ENCODE data around the gene PCAT6. TPM values are rescaled to one million over a fixed set of nuclear protein-coding genes. Genes with fewer than 3 reads are reported as not detected.
A peak's percentile ranks its signal among the peaks of the same experiment; 100 is the strongest.

The PCAT6 gene
- total and polyA plus RNA-seq, 2 donors (not counting 1 experiment from before 2014, with no cell fraction given), result 1.1 to 1.6 TPM

- peak overlapping the region; percentile 76 for H3K9ac ChIP-seq (ENCODE audit: low read length)
- H3K27ac Mint-ChIP-seq, result no peak overlapping the region
- peak overlapping the region; percentile 99 for H2AFZ ChIP-seq (ENCODE audit: insufficient read depth, low read depth, low read length, poor library complexity, severe bottlenecking)
- DNase-seq (no peak), ATAC-seq (ENCODE audit: low read depth) (no peak)
- no peak overlapping the region for H3K4me3 ChIP-seq (ENCODE audit: control extremely low read depth in 1 of 5, extremely low read depth in 1 of 5, insufficient read depth in 1 of 5, low read depth in 2 of 5, low read length in 4 of 5)
- intact Hi-C loops (cut with micrococcal nuclease), result loop anchor here (1.0 to 2.0 kb wide), 5 partner anchors 52 to 461 kb away; partner anchors contain the start of genes PPP1R12B, RABIF and TMEM183A
- H3K79me2 ChIP-seq (ENCODE audit: control insufficient read depth, insufficient read depth, low read length), result peaks cover 40% of the 10 kb centered on the region
- peaks cover 0 to 15% (median 2%) of the 10 kb centered on the region in 4 experiments for H3K27me3 ChIP-seq (replicated peaks in 1 of 4; ENCODE audit: control extremely low read depth in 1 of 4, control insufficient read depth in 3 of 4, insufficient read depth in 4 of 4, low read length in 3 of 4)
- H3K4me2 ChIP-seq (replicated peaks; ENCODE audit: low read depth, low read length, poor library complexity, severe bottlenecking), result peak overlapping the region; percentile 99
- CTCF ChIA-PET, result interaction anchor here (0.7 to 1.0 kb wide), 2 partner anchors 44 to 471 kb away, joined by 3 to 5 read pairs; no protein-coding TSS in a partner anchor
- no peaks in the 10 kb centered on the region for H3K36me3 ChIP-seq (replicated peaks in 1 of 2; ENCODE audit: control extremely low read depth in 1 of 2, control insufficient read depth in 1 of 2, extremely low read depth in 1 of 2, insufficient read depth in 2 of 2, low read length in 1 of 2)
- POLR2A ChIA-PET, result interaction anchor here (0.7 kb wide), 1 partner anchor 12 kb away, joined by 4 read pairs; no protein-coding TSS in a partner anchor
- peak overlapping the region; percentile 87 for H3K4me3 Mint-ChIP-seq
- H3K9me3 Mint-ChIP-seq (ENCODE audit: insufficient read depth), result no peaks in the 10 kb centered on the region
- H4K20me1 ChIP-seq (ENCODE audit: control insufficient read depth, insufficient read depth, low read length, poor library complexity, severe bottlenecking), result peaks cover 5% of the 10 kb centered on the region
- peaks cover 34 to 35% of the 10 kb centered on the region in 2 donors for H3K4me1 ChIP-seq (ENCODE audit: control insufficient read depth in 2 of 2, insufficient read depth in 2 of 2, low read length in 2 of 2)
- H3K9me3 ChIP-seq (ENCODE audit: control extremely low read depth in 1 of 3, control insufficient read depth in 2 of 3, insufficient read depth in 1 of 3, low read length in 2 of 3), result peaks cover 0 to 4% (median 0%) of the 10 kb centered on the region in 3 donors
- 100% methylated on average over 1 of the region's 15 CpGs for WGBS (ENCODE audit: insufficient coverage)
- H3K27me3 Mint-ChIP-seq, result peaks cover 6% of the 10 kb centered on the region
- H3K27ac ChIP-seq (ENCODE audit: low read length in 2 of 2), result no peak overlapping the region
- no peak for TF ChIP-seq EZH2 (IDR thresholded peaks at IDR 0.05; ENCODE audit: borderline replicate concordance, insufficient read depth, low read depth, low read length, poor library complexity, severe bottlenecking)
- TF ChIP-seq CTCF (IDR thresholded peaks at IDR 0.05), result no peak
- peaks cover 41% of the 10 kb centered on the region for H3K4me1 Mint-ChIP-seq
These were observed 1.1 kb upstream of the PCAT6 start for GRCh38 chr1:202809597-202810159.

GRCh38 chr1:202810193-202810614, 550 bp upstream of the PCAT6 start:
- Histone ChIP-seq H3K4me3 (ENCODE audit: control extremely low read depth in 1 of 5, extremely low read depth in 1 of 5, insufficient read depth in 1 of 5, low read depth in 2 of 5, low read length in 4 of 5) (peak overlapping the region; percentile 72 to 91 (median 86)), H3K27me3 (replicated peaks in 1 of 4; ENCODE audit: control extremely low read depth in 1 of 4, control insufficient read depth in 3 of 4, insufficient read depth in 4 of 4, low read length in 3 of 4) (peaks cover 0 to 15% (median 2%) of the 10 kb centered on the region in 4 experiments), H4K20me1 (ENCODE audit: control insufficient read depth, insufficient read depth, low read length, poor library complexity, severe bottlenecking) (peaks cover 5% of the 10 kb centered on the region), H3K27ac (ENCODE audit: low read length in 2 of 2) (peak overlapping the region; percentile 35 to 69), H2AFZ (ENCODE audit: insufficient read depth, low read depth, low read length, poor library complexity, severe bottlenecking) (peak overlapping the region; percentile 99), H3K4me2 (replicated peaks; ENCODE audit: low read depth, low read length, poor library complexity, severe bottlenecking) (peak overlapping the region; percentile 99), H3K9ac (ENCODE audit: low read length) (peak overlapping the region; percentile 76), H3K4me1 (ENCODE audit: control insufficient read depth in 2 of 2, insufficient read depth in 2 of 2, low read length in 2 of 2) (peaks cover 29 to 35% of the 10 kb centered on the region in 2 donors), H3K79me2 (ENCODE audit: control insufficient read depth, insufficient read depth, low read length) (peaks cover 35% of the 10 kb centered on the region), H3K9me3 (ENCODE audit: control extremely low read depth in 1 of 3, control insufficient read depth in 2 of 3, insufficient read depth in 1 of 3, low read length in 2 of 3) (peaks cover 0 to 4% (median 0%) of the 10 kb centered on the region in 3 donors), H3K36me3 (replicated peaks in 1 of 2; ENCODE audit: control extremely low read depth in 1 of 2, control insufficient read depth in 1 of 2, extremely low read depth in 1 of 2, insufficient read depth in 2 of 2, low read length in 1 of 2) (no peaks in the 10 kb centered on the region)
- intact Hi-C loops (cut with micrococcal nuclease), result loop anchor here (1.0 to 2.0 kb wide), 5 partner anchors 51 to 461 kb away; partner anchors contain the start of genes PPP1R12B, RABIF and TMEM183A
- 9% methylated on average over 10 of the region's 13 CpGs for WGBS (ENCODE audit: insufficient coverage)
- no peak for ATAC-seq (ENCODE audit: low read depth)
- ChIA-PET POLR2A (interaction anchor here (0.7 kb wide), 1 partner anchor 13 kb away, joined by 4 read pairs; no protein-coding TSS in a partner anchor), CTCF (interaction anchor here (0.8 to 1.0 kb wide), 2 partner anchors 44 to 90 kb away, joined by 3 to 5 read pairs; no protein-coding TSS in a partner anchor)
- Mint-ChIP-seq H3K4me3 (peak overlapping the region; percentile 87), H3K9me3 (ENCODE audit: insufficient read depth) (no peaks in the 10 kb centered on the region), H3K4me1 (peaks cover 36% of the 10 kb centered on the region), H3K27me3 (peaks cover 6% of the 10 kb centered on the region), H3K27ac (peak overlapping the region; percentile 91)
- DNase-seq, result no peak
- TF ChIP-seq EZH2 (IDR thresholded peaks at IDR 0.05; ENCODE audit: borderline replicate concordance, insufficient read depth, low read depth, low read length, poor library complexity, severe bottlenecking) (no peak), CTCF (IDR thresholded peaks at IDR 0.05) (no peak)
